GM10847 (cell line): ENCODE measurements around the gene C15orf39.

Source experiments
- POLR2A ChIP-seq: IDR thresholded peaks from 2 replicates; pipeline ENCODE4 v1.6.1; 2011; ENCODE audit not compliant: insufficient read length; ENCODE audit errors: extremely low read depth

The C15orf39 gene

GRCh38 chr15:75229191-75230015, 27.7 kb downstream of the C15orf39 start:
- no peak for TF ChIP-seq POLR2A

- no peak for TF ChIP-seq POLR2A
These were observed 28.3 kb downstream of the C15orf39 start for GRCh38 chr15:75230016-75230343.

- TF ChIP-seq POLR2A: no peak
These were observed 29.1 kb downstream of the C15orf39 start for GRCh38 chr15:75230551-75231371.

- TF ChIP-seq POLR2A: no peak
These were observed 30.2 kb downstream of the C15orf39 start for GRCh38 chr15:75231836-75232235.

GRCh38 chr15:75232252-75232813, 30.7 kb downstream of the C15orf39 start:
- no peak for TF ChIP-seq POLR2A

- TF ChIP-seq POLR2A: no peak
These were observed 31.3 kb downstream of the C15orf39 start for GRCh38 chr15:75232826-75233503.

- no peak for TF ChIP-seq POLR2A
These were observed 32.0 kb downstream of the C15orf39 start for GRCh38 chr15:75233504-75234190.

- no peak for TF ChIP-seq POLR2A
These were observed 32.6 kb downstream of the C15orf39 start for GRCh38 chr15:75234191-75234810.

- TF ChIP-seq POLR2A: no peak
These were observed 33.5 kb downstream of the C15orf39 start for GRCh38 chr15:75235051-75235673.

GRCh38 chr15:75235760-75236729, 34.4 kb downstream of the C15orf39 start:
- TF ChIP-seq POLR2A: no peak

- TF ChIP-seq POLR2A: no peak
These were observed 35.8 kb downstream of the C15orf39 start for GRCh38 chr15:75237316-75237982.

GRCh38 chr15:75238150-75238549, 36.5 kb downstream of the C15orf39 start:
- no peak for TF ChIP-seq POLR2A
